Activated CD4-positive, alpha-beta T cell treated with anti-CD3 and anti-CD28 coated beads for 48 hours (primary cell): Measurements from ENCODE around the gene CLEC17A.
"Not testable (repeated sequence)": the region's sequence is repeated elsewhere in the genome, so short reads cannot be mapped to it uniquely, and the experiment has no call there.

Experiments
- DNase-seq: peaks from one replicate; pipeline ENCODE4 v3.0.0-alpha.2; 2020

Gene CLEC17A, protein sequence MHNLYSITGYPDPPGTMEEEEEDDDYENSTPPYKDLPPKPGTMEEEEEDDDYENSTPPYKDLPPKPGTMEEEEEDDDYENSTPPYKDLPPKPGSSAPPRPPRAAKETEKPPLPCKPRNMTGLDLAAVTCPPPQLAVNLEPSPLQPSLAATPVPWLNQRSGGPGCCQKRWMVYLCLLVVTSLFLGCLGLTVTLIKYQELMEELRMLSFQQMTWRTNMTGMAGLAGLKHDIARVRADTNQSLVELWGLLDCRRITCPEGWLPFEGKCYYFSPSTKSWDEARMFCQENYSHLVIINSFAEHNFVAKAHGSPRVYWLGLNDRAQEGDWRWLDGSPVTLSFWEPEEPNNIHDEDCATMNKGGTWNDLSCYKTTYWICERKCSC

GRCh38 chr19:14582894-14583340 lies at the start of gene CLEC17A:
CLEC17A (plus strand) TSS chr19:14583084; CDS start chr19:14583161, 77 bp downstream.
- no peak for DNase-seq

DNA sequence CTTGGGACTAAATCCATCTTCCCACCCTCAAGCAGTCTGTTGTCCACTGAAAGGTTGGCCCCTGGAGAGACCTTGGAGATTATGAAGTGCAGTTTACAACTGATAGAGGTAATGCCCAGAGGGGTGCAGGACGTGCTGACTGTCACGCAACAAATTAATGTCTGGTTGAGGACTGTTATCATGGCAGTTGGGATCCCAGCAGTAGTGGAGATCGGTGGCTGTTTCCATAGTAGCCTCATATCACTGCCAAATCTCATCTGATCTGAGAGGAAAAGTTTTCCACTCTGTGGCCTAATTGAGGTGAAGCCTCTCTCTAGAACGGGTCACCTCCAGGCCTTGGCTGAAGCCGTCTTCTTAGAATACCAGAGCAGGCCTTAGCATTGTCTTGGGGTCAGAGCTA lies 49.4 kb upstream of the CLEC17A start:
- no peak for DNase-seq

DNA sequence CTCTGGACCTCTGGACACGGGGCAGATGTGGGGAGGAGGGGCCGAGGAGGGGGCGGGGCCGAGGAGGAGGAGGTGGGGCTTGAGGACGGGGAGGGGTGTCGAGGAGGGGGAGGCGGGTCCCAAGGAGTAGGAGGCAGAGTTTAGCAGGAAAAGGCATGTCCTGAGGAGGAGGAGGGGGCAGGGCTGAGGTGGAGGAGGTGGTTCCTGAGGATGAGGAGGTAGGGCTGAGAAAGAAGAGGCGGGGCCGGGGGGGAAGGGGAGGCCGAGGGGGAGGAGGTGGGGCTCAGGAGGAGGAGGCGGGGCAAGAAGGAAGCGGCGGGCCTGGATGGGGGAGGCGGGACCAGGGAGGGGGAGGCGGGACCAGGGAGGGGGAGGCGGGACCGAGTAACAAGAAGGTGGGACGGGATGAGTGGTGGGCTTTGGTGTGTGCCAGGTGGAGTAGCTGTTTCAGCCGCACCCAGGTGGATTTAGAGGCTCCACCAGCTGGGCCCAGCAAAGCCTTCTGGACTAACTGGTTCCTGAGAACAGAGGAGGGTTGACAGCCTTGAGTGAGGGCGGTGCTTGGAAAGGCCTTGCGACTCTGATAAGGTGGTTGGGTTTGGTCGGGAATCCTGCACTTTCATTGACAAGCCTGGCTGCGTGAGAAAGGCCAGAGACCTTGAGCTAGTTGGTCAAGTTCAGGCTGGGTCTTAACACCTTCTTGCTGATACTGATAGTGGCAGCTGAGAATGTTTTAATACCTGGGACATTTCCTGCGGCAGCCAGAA lies 45.8 kb upstream of the CLEC17A start:
- DNase-seq: peak; percentile 73

DNA sequence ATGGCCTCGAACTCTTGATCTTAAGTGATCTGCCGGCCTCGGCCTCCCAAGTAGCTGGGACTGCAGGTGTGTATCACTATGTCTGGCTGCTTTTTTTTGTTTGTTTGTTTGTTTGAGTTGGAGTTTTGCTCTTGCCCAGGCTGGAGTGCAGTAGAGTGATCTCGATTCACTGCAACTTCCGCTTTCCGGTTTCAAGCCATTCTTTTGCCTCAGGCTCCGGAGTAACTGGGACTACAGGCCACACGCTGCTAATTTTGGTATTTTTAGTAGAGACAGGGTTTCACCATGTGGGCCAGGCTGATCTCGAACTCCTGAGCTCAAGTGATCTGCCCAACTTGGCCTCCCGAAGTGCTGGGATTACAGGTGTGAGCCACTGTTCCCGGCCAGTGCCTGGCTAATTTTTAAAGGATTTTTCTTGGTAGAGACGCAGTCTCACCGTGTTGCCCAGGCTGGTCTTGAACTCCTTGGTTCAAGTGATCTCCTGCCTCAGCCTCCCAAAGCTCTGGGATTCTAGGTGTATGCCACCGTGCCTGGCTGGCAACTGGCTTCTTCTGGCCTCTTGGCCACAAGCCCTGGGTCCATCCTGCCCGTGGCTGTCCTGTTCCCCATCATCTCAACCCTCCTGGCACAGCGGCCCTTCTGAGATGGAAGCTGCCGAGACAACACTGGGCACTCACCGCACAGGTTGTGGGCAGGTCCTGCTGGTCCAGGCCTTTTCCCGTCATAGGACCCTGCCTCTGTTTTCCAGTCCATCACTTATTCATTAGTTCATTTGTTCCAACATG lies 42.0 kb upstream of the CLEC17A start:
- no peak for DNase-seq

DNA sequence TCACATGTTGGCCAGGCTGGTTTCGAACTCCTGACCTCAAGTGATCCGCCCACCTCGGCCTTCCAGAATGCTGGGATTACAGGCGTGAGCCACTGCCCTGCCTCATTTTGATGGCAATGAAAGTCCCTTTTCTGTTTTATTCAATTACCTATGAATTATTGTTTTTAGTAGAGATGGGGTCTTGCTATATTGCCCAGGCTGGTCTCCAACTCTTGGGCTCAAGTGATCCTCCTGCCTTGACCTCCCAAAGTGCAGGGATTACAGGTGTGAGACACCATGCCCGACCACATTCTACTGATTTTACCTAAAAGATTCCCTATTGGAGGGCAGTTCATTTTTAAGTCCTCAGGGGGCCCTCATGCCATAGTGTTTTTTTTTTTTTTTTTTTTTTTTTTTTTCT lies 40.9 kb upstream of the CLEC17A start:
- not testable (repeated sequence) for DNase-seq

DNA sequence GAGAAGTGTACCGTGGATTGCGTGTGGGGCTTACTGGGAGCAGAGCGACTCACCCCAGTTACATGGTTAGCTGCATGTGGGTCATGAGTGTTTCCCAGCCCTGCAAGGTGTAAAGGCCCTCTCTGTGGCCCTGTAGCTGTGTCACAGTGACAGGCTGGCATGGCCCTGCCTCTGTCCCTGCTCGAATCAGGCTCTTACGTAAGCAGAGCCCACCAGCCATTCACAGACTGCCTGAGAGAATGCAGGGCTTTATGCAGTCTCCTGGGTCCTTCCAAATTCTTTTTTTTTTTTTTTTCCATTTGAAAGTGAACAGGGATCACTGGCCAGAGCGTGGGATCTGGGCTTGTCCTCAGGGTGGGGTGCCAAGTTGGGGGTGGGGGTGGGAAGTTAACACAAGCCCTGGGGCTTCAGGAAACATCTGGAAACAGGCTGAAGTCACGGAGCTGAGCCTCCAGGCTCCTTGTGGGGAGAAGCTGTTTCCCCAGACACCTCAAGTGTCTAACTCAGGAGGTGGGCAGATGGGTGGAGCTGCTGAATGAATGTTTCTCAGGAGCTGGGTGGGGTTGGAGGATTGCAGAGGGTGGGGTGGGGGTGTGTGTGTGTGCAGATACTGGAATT lies 40.1 kb upstream of the CLEC17A start:
- DNase-seq: no peak

GRCh38 chr19:14544047-14544446 lies 38.8 kb upstream of the CLEC17A start:
- no peak for DNase-seq

DNA sequence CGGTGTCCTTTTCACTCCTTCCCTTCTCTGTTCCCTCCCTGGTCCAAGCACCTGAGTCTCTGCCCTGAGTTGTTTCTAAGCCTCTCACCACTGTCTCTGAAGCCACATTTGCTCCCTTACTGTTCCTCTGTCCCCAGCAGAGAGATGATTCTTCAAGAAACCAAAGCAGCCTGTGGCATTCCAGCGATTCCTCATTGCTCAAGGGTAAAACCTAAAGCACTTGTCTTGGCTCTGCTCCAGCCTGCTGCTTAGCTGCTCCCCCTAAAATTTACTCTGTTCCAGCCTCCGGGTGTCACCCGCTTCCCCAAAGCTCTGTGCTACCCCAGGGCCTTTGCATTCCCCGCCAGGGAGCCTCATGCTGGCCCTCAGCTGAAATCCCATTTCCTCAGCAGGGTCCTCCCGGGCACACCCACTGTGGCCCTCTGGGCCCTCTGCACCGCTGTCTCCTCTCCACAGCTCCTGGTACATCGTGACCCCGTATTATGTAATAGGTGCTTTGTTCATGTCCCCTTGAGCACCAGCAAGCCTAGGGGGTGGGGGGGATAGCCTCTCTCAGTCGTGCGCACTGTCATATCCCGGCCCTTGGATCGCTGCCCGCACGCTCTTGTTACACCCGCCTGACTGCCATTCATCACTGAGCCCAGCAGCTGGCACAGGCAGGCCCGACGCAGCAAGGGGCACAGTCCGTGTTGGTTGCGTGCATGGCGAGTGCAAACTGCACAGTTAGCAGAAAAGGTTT lies 37.7 kb upstream of the CLEC17A start:
- no peak for DNase-seq

- no peak for DNase-seq
Measured at GRCh38 chr19:14545716-14546082, 37.2 kb upstream of the CLEC17A start.

GRCh38 chr19:14550201-14550754 lies 32.6 kb upstream of the CLEC17A start:
- peak; percentile 32 for DNase-seq

DNA sequence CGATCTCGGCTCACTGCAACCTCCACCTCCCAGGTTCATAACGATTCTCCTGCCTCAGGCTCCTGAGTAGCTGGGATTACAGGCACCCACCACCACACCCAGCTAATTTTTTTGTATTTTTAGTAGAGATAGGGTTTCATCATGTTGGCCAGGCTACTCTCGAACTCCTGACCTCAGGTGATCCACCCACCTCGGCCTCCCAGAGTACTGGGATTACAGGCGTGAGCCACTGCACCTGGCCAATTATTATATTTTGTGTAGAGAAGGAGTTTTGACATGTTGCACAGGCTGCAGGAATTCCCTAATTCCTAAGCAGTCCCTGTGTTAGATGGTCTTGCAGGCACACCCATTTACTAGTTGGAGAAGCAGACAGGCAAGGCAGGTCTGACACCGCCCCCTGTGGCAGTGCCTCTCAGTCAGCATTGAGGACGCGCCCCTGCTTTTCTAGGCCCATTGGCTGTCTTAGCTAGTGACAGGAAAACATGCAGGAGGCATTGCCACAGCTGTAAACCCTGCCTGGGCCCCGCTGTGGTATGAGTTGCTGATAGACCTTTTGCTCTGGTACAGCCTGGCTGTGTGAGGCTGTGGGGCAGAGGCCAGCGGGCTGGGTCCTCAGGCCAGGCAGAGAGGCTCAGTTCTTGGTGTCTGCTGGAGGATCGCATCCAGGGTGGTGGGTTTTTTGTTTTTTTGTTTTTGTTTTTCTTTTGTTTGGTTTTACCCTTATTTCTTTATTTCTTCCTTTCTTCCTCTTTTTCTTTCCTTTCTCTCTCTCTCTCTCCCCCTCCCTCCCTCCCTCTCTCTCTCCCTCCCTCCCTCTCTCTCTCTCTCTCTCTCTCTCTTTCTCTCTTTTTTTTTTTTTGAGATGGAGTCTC lies 31.5 kb upstream of the CLEC17A start:
- DNase-seq: peak; percentile 83

GRCh38 chr19:14552006-14552360 lies 30.9 kb upstream of the CLEC17A start:
- DNase-seq: not testable (repeated sequence)

- DNase-seq: no peak
Measured at GRCh38 chr19:14553042-14553938, 29.6 kb upstream of the CLEC17A start.

DNA sequence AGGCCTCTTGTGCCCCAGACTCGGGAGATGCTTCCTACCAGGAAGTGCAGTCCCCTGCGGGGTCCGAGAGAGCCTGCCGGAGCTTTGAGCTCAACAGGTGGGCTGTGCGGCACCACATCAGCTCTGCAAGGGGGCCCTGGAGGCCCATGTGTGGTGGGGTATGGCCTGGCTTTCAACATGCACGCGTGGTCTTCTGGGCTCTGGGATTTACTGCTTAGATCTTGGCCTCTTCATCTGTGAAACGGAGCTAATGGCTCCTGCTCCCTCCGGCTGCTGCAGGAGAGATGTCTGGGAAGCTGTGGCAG lies 29.0 kb upstream of the CLEC17A start:
- DNase-seq: no peak

GRCh38 chr19:14554382-14554812 lies 28.5 kb upstream of the CLEC17A start:
- no peak for DNase-seq

- peak; percentile 45 for DNase-seq
Measured at GRCh38 chr19:14555918-14556661, 26.8 kb upstream of the CLEC17A start.

DNA sequence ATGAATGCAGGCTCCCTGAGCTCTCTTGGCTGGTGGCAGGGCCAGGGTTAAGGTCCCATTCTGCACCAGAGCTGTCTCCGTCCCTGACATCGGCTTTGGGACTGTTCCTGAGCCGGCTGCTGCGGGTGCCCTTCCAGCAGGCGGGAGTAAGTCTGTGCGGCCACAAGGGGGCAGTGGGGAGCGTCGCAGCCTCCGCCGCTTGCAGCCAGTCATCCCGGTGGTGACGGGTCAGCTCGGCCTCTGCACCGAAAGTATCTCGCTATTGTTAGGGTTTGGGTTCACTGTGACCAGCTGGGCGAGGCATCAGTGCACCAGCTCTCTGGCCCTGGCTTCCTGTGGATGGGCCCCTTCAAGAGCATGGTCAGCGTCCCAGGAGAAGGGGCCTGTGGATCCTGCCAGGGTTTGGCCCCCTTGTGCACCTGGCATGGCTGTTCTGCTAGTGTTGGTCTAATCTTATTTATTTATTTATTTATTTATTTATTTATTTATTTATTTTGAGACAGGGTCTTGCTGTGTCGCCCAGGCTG lies 26.2 kb upstream of the CLEC17A start:
- peak; percentile 87 for DNase-seq

GRCh38 chr19:14558370-14559066 lies 24.4 kb upstream of the CLEC17A start:
- no peak for DNase-seq
